ENCODE results near the gene MATN1.

The MATN1 gene

GRCh38 chr1:30730346-30731108 is 7.1 kb upstream of the MATN1 start:
- no peak for DNase-seq

- no peak for DNase-seq
Measured at GRCh38 chr1:30729901-30730300, 6.5 kb upstream of the MATN1 start.

GRCh38 chr1:30728832-30729638 is 5.7 kb upstream of the MATN1 start:
- no peak for DNase-seq

- DNase-seq, result no peak
Measured at GRCh38 chr1:30728340-30728739, 5.0 kb upstream of the MATN1 start.

- peak; percentile 15 for DNase-seq
Measured at GRCh38 chr1:30727824-30728223, 4.4 kb upstream of the MATN1 start.

GRCh38 chr1:30726773-30727684 is 3.6 kb upstream of the MATN1 start:
- DNase-seq, result no peak

GRCh38 chr1:30726236-30726635 is 2.9 kb upstream of the MATN1 start:
- no peak for DNase-seq

GRCh38 chr1:30725450-30726095 is 2.2 kb upstream of the MATN1 start:
- DNase-seq, result no peak

GRCh38 chr1:30724655-30725421 is 1.5 kb upstream of the MATN1 start:
- DNase-seq, result no peak

- peak; percentile 25 for DNase-seq
Measured at GRCh38 chr1:30724175-30724574, 790 bp upstream of the MATN1 start.

- DNase-seq, result peak; percentile 37
Measured at GRCh38 chr1:30721812-30722537, 1.4 kb downstream of the MATN1 start.

GRCh38 chr1:30721341-30721793 is 2.0 kb downstream of the MATN1 start:
- no peak for DNase-seq

- no peak for DNase-seq
Measured at GRCh38 chr1:30720271-30721223, 2.8 kb downstream of the MATN1 start.

- DNase-seq, result no peak
Measured at GRCh38 chr1:30719406-30720270, 3.7 kb downstream of the MATN1 start.

- DNase-seq, result peak; percentile 98
Measured at GRCh38 chr1:30718636-30719405, 4.6 kb downstream of the MATN1 start.

- DNase-seq, result peak; percentile 98
Measured at GRCh38 chr1:30718091-30718635, 5.2 kb downstream of the MATN1 start.

- no peak for DNase-seq
Measured at GRCh38 chr1:30716646-30717045, 6.7 kb downstream of the MATN1 start.

- no peak for DNase-seq
Measured at GRCh38 chr1:30715886-30716285, 7.5 kb downstream of the MATN1 start.
